GM21825 (cell line): ENCODE measurements around the gene MYH7B.

ENCODE experiments used
- ATAC-seq: cut with Tn5 transposase; IDR thresholded peaks from one replicate; pipeline ENCODE4 v1.9.1; 2021; ENCODE audit warnings: mild to moderate bottlenecking, moderate library complexity; ENCODE audit not compliant: unreplicated experiment

Gene MYH7B

GRCh38 chr20:34955231-34956040 lies at the start of gene MYH7B, which contains the start of gene GSS:
MYH7B (plus strand) TSS chr20:34955868; CDS start chr20:34978006, 22,138 bp downstream.
GSS (minus strand) TSS chr20:34955806; CDS start chr20:34951852, 3,954 bp downstream.
- ATAC-seq, result peak; percentile 82

GRCh38 chr20:34907616-34908469 lies 47.8 kb upstream of the MYH7B start:
- ATAC-seq, result no peak

- ATAC-seq, result no peak
Observed at GRCh38 chr20:34915131-34915530, 40.5 kb upstream of the MYH7B start.

- ATAC-seq, result no peak
Observed at GRCh38 chr20:34915749-34916455, 39.8 kb upstream of the MYH7B start.

GRCh38 chr20:34916774-34917354 lies 38.8 kb upstream of the MYH7B start:
- no peak for ATAC-seq

GRCh38 chr20:34920055-34920454 lies 35.6 kb upstream of the MYH7B start:
- no peak for ATAC-seq

GRCh38 chr20:34921436-34921835 lies 34.2 kb upstream of the MYH7B start:
- ATAC-seq, result no peak

GRCh38 chr20:34922654-34923381 lies 32.9 kb upstream of the MYH7B start:
- ATAC-seq, result no peak

- ATAC-seq, result no peak
Observed at GRCh38 chr20:34923414-34923813, 32.3 kb upstream of the MYH7B start.

- no peak for ATAC-seq
Observed at GRCh38 chr20:34925341-34925740, 30.3 kb upstream of the MYH7B start.

GRCh38 chr20:34925981-34926380 lies 29.7 kb upstream of the MYH7B start:
- ATAC-seq, result no peak

GRCh38 chr20:34926581-34926980 lies 29.1 kb upstream of the MYH7B start:
- ATAC-seq, result no peak

- ATAC-seq, result no peak
Observed at GRCh38 chr20:34927736-34928135, 27.9 kb upstream of the MYH7B start.

GRCh38 chr20:34928411-34928810 lies 27.3 kb upstream of the MYH7B start:
- no peak for ATAC-seq

GRCh38 chr20:34931771-34932170 lies 23.9 kb upstream of the MYH7B start:
- ATAC-seq, result no peak

- no peak for ATAC-seq
Observed at GRCh38 chr20:34938466-34939163, 17.1 kb upstream of the MYH7B start.

- no peak for ATAC-seq
Observed at GRCh38 chr20:34940081-34940481, 15.6 kb upstream of the MYH7B start.

GRCh38 chr20:34941226-34941625 lies 14.4 kb upstream of the MYH7B start:
- no peak for ATAC-seq

- ATAC-seq, result no peak
Observed at GRCh38 chr20:34942301-34942700, 13.4 kb upstream of the MYH7B start.
